Gastrocnemius medialis (tissue), 4 donors: ENCODE results near the gene SUPT3H.

Experiments used
- POLR2A ChIP-seq, 2 donors: fragments of 450-650 bp; IDR thresholded peaks; one replicate each; pipeline ENCODE4 v1.6.1; 2017; ENCODE audit warnings: antibody characterized with exemption in 2 of 2, mild to moderate bottlenecking in 2 of 2, moderate library complexity in 2 of 2
- TF ChIP-seq, protein P1 (sequence below), 5 experiments: fragments of 450-650 bp in 3 of 5; fragments of 200-600 bp in 2 of 5; sonication (generic) in 2 of 5; IDR thresholded peaks in 4 of 5; conservative IDR thresholded peaks in 1 of 5; 1 replicate in 4 of 5; 2 replicates in 1 of 5; pipeline ENCODE4 v1.5.1; 2016 to 2019; ENCODE audit warnings: antibody characterized with exemption in 5 of 5, mild to moderate bottlenecking in 3 of 5, moderate library complexity in 3 of 5

DNA sequence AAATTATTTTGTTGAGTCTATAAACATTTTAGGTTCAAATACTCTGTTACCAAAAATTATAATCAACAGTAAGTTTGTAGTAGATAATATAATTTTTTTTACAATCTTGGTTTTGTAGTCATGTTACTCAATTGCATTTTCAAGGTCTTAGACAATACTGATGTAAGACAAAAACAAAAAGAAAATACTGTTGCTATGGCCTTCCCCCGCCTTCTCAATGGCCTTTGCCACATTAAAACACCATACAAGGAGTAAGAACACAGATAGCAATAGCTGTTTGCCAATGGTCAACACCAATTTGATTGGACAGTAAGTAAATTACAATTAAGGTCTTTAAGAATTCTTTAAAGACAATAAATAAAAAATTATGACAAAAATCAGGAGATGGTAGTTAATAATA lies 540.0 kb downstream of the SUPT3H start:
- TF ChIP-seq POLR2A (IDR thresholded peaks at IDR 0.05) = no peak
- TF ChIP-seq, protein P1, sequence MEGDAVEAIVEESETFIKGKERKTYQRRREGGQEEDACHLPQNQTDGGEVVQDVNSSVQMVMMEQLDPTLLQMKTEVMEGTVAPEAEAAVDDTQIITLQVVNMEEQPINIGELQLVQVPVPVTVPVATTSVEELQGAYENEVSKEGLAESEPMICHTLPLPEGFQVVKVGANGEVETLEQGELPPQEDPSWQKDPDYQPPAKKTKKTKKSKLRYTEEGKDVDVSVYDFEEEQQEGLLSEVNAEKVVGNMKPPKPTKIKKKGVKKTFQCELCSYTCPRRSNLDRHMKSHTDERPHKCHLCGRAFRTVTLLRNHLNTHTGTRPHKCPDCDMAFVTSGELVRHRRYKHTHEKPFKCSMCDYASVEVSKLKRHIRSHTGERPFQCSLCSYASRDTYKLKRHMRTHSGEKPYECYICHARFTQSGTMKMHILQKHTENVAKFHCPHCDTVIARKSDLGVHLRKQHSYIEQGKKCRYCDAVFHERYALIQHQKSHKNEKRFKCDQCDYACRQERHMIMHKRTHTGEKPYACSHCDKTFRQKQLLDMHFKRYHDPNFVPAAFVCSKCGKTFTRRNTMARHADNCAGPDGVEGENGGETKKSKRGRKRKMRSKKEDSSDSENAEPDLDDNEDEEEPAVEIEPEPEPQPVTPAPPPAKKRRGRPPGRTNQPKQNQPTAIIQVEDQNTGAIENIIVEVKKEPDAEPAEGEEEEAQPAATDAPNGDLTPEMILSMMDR (IDR thresholded peaks at IDR 0.05 in 4 of 5, conservative IDR thresholded peaks at IDR 0.05 in 1 of 5) = no peak
